ENCODE data around the gene NXF2.
"Not testable (repeated sequence)": the region's sequence is repeated elsewhere in the genome, so short reads cannot be mapped to it uniquely, and the experiment has no call there.

- TF ChIP-seq, protein P1, sequence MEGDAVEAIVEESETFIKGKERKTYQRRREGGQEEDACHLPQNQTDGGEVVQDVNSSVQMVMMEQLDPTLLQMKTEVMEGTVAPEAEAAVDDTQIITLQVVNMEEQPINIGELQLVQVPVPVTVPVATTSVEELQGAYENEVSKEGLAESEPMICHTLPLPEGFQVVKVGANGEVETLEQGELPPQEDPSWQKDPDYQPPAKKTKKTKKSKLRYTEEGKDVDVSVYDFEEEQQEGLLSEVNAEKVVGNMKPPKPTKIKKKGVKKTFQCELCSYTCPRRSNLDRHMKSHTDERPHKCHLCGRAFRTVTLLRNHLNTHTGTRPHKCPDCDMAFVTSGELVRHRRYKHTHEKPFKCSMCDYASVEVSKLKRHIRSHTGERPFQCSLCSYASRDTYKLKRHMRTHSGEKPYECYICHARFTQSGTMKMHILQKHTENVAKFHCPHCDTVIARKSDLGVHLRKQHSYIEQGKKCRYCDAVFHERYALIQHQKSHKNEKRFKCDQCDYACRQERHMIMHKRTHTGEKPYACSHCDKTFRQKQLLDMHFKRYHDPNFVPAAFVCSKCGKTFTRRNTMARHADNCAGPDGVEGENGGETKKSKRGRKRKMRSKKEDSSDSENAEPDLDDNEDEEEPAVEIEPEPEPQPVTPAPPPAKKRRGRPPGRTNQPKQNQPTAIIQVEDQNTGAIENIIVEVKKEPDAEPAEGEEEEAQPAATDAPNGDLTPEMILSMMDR (IDR thresholded peaks at IDR 0.05): not testable (repeated sequence)
- not testable (repeated sequence) for TF ChIP-seq EP300, POLR2AphosphoS5 (IDR thresholded peaks at IDR 0.05)
These were observed 11.3 kb upstream of the NXF2 start for GRCh38 chrX:102235678-102236077.
